GM18498 (cell line): Measurements from ENCODE around the gene UNCX.
"Not testable (repeated sequence)": the region's sequence is repeated elsewhere in the genome, so short reads cannot be mapped to it uniquely, and the experiment has no call there.

Experiments used
- ATAC-seq: cut with Tn5 transposase; IDR thresholded peaks from one replicate; pipeline ENCODE4 v1.9.1; 2021; ENCODE audit warnings: mild to moderate bottlenecking, moderate library complexity; ENCODE audit not compliant: unreplicated experiment

The UNCX gene

GRCh38 chr7:1232623-1233332, at the start of gene UNCX:
Gene UNCX (plus strand): TSS chr7:1232872. CDS start chr7:1233018, 146 bp downstream.
- no peak for ATAC-seq

GRCh38 chr7:1187127-1187526, 45.5 kb upstream of the UNCX start:
- no peak for ATAC-seq

- no peak for ATAC-seq
Measured at GRCh38 chr7:1188720-1189294, 43.9 kb upstream of the UNCX start.

- ATAC-seq: no peak
Measured at GRCh38 chr7:1189986-1190772, 42.5 kb upstream of the UNCX start.

- ATAC-seq: no peak
Measured at GRCh38 chr7:1192171-1192676, 40.4 kb upstream of the UNCX start.

- no peak for ATAC-seq
Measured at GRCh38 chr7:1193593-1194424, 38.9 kb upstream of the UNCX start.

GRCh38 chr7:1196441-1196840, 36.2 kb upstream of the UNCX start:
- not testable (repeated sequence) for ATAC-seq

GRCh38 chr7:1196950-1197349, 35.7 kb upstream of the UNCX start:
- no peak for ATAC-seq

- ATAC-seq: no peak
Measured at GRCh38 chr7:1197997-1198625, 34.6 kb upstream of the UNCX start.

GRCh38 chr7:1200045-1200444, 32.6 kb upstream of the UNCX start:
- ATAC-seq: no peak

GRCh38 chr7:1201916-1202315, 30.8 kb upstream of the UNCX start:
- no peak for ATAC-seq

- not testable (repeated sequence) for ATAC-seq
Measured at GRCh38 chr7:1202914-1203313, 29.8 kb upstream of the UNCX start.

- no peak for ATAC-seq
Measured at GRCh38 chr7:1204460-1205140, 28.1 kb upstream of the UNCX start.

- not testable (repeated sequence) for ATAC-seq
Measured at GRCh38 chr7:1205742-1206141, 26.9 kb upstream of the UNCX start.

- no peak for ATAC-seq
Measured at GRCh38 chr7:1209097-1209496, 23.6 kb upstream of the UNCX start.

GRCh38 chr7:1210321-1210978, 22.2 kb upstream of the UNCX start:
- no peak for ATAC-seq

- no peak for ATAC-seq
Measured at GRCh38 chr7:1210979-1211608, 21.6 kb upstream of the UNCX start.

GRCh38 chr7:1211611-1212010, 21.1 kb upstream of the UNCX start:
- no peak for ATAC-seq

GRCh38 chr7:1212025-1212424, 20.6 kb upstream of the UNCX start:
- ATAC-seq: not testable (repeated sequence)
